GM04504 (cell line): ENCODE data around the gene LSM4.
"Not testable (repeated sequence)": the region's sequence is repeated elsewhere in the genome, so short reads cannot be mapped to it uniquely, and the experiment has no call there.

ENCODE experiments used
- DNase-seq: peaks from one replicate; pipeline ENCODE4 v3.0.0-alpha.2; 2012; ENCODE audit warnings: low read depth

The LSM4 gene

GRCh38 chr19:18322759-18323460 lies at the start of gene LSM4:
Gene LSM4 (minus strand): TSS chr19:18323076. CDS start chr19:18323020, 56 bp downstream.
- DNase-seq = peak; percentile 90

DNA sequence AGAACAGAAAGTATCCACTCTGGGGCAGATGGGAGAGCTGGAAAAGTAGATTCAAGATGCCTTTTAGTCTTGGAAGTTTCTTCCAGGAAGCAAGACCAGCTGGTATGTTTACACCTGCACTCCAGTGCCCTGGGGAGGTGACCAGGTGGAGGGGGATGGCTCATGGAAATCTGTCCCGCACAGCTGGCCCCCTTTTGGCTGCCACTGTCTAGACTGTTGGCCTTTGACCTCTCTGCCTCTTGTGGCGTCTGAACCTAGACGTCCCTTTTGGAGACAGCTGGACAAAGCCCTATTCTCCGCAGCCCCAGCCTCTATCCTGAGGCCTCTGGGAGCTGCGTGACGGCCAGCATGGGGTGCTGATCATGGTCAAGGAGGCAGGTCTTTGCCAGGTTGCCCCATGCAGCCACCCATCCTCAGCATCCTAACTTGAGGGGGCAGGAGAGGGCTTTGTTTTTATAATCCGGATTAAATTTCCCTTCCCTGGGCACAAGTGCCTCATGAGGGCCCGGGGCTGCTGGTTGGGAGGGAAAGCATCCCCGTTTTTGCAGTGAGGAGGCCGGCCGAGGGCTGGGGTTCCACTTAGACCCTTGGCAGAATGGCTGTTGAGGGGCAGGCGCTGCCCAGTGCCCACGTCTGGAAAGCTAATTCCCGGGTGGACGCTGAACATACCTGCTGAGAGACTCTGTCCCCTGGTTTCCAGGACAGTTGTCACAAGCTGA lies 45.8 kb upstream of the LSM4 start:
- DNase-seq = no peak

DNA sequence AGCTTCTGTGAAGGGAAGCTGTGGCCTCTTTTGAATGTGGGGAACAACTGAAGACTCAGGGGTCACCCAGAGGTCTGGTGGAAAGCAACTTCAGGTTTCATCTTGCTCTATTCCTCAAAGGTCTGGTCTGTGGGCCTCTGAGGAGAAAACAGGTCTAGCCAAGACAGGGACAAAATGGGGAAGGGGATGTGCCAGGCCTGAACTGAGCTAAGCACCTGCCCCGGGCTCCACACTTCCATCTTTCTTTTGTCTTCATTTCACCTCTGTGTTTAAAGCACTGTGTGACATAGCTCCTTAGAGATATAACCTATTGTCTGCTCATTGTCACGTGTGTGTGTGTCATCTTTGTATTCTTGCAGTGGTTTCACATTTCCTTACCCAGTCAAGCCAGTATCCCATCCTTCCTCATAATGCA lies 43.2 kb upstream of the LSM4 start:
- DNase-seq = no peak

DNA sequence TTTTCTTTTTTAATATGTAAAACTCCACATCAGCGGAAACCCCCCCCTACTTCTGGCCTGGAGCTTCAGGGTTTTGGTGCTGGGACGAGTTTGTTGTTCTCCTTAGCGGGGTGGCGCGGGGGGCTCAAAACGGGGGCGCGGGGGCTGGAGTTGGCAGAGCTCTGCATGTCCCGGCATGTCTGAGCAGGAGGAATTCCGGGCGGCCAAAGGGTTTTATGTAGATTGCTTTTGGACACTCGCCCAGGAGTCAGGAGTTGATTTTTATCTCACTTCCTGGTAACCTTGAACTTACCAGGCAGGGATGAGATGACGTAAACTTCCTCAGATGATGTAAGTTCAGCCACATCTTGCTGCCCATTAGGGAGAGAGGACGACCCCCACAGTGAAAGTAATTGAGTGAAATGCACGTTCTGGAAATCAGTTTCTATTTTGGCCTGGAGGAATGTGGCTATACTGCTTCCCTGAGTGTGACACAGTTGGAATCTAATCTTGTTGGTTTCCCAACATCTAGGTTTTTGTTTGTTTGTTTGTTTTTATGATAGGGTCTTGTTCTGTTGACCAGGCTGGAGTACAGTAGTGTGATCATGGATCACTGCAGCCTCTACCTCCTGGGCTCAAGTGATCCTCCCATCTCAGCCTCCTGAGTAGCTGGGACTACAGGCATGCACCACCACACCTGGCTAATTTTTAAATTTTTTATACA lies 42.1 kb upstream of the LSM4 start:
- peak; percentile 95 for DNase-seq

GRCh38 chr19:18364277-18364825 lies 41.5 kb upstream of the LSM4 start:
- not testable (repeated sequence) for DNase-seq

DNA sequence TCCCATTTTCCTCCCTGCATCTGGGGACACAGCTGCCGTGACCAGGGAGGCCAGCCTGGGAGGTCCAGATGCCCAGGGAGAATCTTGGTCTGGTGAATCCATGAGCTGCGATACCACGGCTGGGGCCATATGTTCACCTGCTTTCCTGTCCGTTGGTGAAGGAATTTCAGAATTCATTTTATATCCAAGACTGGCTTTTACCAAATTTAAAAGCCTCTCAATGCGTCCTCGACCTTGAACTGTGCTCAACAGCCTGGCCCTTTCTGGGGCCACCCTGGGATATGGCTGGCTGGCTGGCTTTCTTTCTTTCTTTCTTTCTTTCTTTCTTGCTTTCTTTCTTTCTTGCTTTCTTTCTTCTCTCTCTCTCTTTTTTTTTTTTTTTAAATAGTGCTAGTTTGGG lies 40.9 kb upstream of the LSM4 start:
- no peak for DNase-seq

DNA sequence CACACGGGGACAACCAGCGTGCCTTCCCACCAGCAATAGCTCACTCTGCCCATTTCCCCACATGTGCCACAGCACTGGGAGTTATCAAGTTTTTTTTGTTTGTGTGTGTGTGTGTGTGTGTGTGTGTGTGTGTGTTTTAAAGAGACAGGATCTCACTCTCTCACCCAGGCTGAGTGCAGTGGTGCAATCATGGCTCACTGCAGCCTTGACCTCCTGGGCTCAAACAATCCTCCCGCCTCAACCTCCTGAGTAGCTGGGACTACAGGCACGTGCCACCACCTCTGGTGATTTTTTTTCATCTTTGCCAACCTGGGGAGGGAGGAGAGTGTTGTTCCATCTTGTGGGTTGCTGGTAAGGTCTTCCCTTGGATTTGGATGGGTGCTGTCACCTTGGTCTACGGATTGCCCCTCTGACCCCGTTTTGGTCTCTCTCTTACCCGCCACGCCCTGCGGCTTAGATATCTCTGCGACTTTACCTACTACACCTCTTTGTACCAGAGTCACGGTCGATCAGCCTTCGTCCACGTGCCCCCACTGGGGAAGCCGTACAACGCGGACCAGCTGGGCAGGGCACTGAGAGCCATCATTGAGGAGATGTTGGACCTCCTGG lies 40.2 kb upstream of the LSM4 start:
- DNase-seq = no peak

DNA sequence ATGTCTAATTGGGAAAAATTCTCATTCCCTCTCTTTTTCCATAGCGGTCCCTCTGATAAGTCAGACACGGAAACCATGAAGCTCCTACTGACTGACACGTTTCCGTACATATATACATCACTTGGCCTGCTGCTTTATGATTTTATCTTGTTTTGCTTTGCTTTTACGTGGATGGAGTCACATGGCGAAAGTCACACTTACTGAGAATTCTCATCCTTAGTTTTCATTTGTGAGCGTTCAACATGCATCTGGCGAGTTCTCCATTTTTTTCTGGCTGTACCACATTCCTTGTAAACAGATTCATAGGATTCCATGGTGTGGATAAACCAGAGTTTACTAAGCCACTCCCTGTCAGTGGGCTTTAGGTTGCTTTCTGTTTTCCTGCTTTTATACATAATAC lies 38.8 kb upstream of the LSM4 start:
- no peak for DNase-seq

GRCh38 chr19:18357041-18357440 lies 34.2 kb upstream of the LSM4 start:
- DNase-seq = no peak

DNA sequence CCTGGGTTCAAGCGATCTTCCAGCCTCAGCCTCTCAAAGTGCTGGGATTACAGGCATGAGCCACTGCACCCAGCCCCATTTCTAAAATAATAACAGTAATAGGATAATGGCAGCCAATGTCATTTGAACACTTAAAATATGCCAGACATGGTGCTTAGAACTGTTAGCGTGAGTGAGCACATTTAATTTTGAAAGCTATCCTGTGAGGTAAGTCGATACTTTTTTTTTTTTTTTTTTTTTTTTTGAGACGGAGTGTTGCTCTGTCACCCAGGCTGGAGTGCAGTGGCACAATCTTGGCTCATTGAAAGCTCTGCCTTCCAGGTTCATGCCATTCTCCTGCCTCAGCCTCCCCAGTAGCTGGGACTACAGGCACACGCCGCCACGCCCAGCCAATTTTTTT lies 31.9 kb upstream of the LSM4 start:
- not testable (repeated sequence) for DNase-seq

DNA sequence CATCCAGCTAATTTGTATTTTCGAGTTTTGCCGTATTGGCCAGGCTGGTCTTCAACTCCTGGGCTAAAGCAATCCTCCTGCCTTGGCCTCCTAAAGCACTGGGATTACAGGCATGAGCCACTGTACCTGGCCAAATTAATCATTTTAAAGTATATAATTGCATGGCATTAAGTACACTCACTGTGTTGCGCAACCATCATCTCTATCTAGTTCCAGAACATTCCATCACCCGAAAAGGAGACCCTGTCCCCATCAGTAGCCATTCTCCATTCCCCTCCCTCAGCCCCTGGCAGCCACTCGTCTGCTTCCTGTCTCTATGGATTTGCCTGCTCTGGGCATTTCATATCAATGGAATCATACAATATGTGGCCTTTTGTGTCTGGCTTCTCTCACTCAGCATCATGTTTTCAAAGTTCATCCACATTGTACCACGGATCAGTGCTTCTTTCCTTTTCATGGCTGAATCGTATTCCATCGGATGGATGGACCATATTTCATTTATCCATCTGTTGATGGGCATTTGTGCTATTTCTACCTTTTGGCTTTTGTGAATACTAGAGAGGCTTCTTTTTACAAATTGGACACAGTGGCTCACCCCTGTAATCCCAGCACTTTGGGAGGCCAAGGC lies 30.6 kb upstream of the LSM4 start:
- no peak for DNase-seq

- no peak for DNase-seq
These were observed 28.7 kb upstream of the LSM4 start for GRCh38 chr19:18351544-18351943.

- DNase-seq = no peak
These were observed 27.6 kb upstream of the LSM4 start for GRCh38 chr19:18350490-18350889.

- DNase-seq = no peak
These were observed 26.8 kb upstream of the LSM4 start for GRCh38 chr19:18349524-18350128.

- not testable (repeated sequence) for DNase-seq
These were observed 26.0 kb upstream of the LSM4 start for GRCh38 chr19:18348818-18349339.

GRCh38 chr19:18348171-18348570 lies 25.3 kb upstream of the LSM4 start:
- DNase-seq = no peak

GRCh38 chr19:18346091-18346490 lies 23.2 kb upstream of the LSM4 start:
- no peak for DNase-seq

- DNase-seq = no peak
These were observed 22.4 kb upstream of the LSM4 start for GRCh38 chr19:18345296-18345695.

DNA sequence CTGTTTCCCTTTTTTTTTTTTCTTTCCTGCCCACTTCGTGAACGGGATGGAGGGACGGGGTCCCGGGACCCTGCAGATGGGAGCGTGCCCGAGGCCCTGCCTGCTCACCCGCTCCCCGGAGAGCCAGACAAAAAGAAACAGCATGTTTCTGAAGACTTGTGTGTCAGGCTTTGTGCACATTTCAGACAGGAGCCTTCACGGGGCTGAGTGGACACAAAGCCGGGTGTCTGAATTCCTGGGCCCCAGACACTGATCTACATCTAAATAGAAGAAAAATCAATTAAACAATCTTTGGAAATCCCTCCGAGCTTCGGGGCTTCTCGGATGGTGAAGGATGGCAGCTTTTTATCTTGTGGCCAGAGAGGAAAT lies 21.7 kb upstream of the LSM4 start:
- DNase-seq = no peak

GRCh38 chr19:18342090-18342632 lies 19.3 kb upstream of the LSM4 start:
- no peak for DNase-seq
